ENCODE results near the gene ZNF516.

Gene ZNF516

GRCh38 chr18:76458522-76459311 lies 36.3 kb downstream of the ZNF516 start:
- Mint-ChIP-seq H3K36me3 (peaks cover 4% of the 10 kb centered on the region), H3K9me3 (no peaks in the 10 kb centered on the region), H3K4me3 (no peak overlapping the region), H3K4me1 (peaks cover 45% of the 10 kb centered on the region), H3K27me3 (no peaks in the 10 kb centered on the region), H3K27ac (no peak overlapping the region)

- Mint-ChIP-seq H3K27me3 (no peaks in the 10 kb centered on the region), H3K4me3 (no peak overlapping the region), H3K27ac (no peak overlapping the region), H3K4me1 (peaks cover 51% of the 10 kb centered on the region), H3K9me3 (no peaks in the 10 kb centered on the region), H3K36me3 (peaks cover 4% of the 10 kb centered on the region)
Measured at GRCh38 chr18:76457957-76458356, 37.1 kb downstream of the ZNF516 start.

- Mint-ChIP-seq H3K4me3 (no peak overlapping the region), H3K27me3 (no peaks in the 10 kb centered on the region), H3K9me3 (no peaks in the 10 kb centered on the region), H3K4me1 (peaks cover 55% of the 10 kb centered on the region), H3K36me3 (peaks cover 4% of the 10 kb centered on the region), H3K27ac (no peak overlapping the region)
Measured at GRCh38 chr18:76457475-76457874, 37.6 kb downstream of the ZNF516 start.

GRCh38 chr18:76456823-76457222 lies 38.2 kb downstream of the ZNF516 start:
- H3K4me1 Mint-ChIP-seq: peaks cover 62% of the 10 kb centered on the region
- H3K9me3 Mint-ChIP-seq: no peaks in the 10 kb centered on the region
- H3K36me3 Mint-ChIP-seq: no peaks in the 10 kb centered on the region
- H3K27me3 Mint-ChIP-seq: no peaks in the 10 kb centered on the region
- H3K27ac Mint-ChIP-seq: no peak overlapping the region
- no peak overlapping the region for H3K4me3 Mint-ChIP-seq

GRCh38 chr18:76456018-76456750 lies 38.9 kb downstream of the ZNF516 start:
- no peak overlapping the region for H3K4me3 Mint-ChIP-seq
- no peaks in the 10 kb centered on the region for H3K27me3 Mint-ChIP-seq
- H3K36me3 Mint-ChIP-seq: no peaks in the 10 kb centered on the region
- no peak overlapping the region for H3K27ac Mint-ChIP-seq
- no peaks in the 10 kb centered on the region for H3K9me3 Mint-ChIP-seq
- peaks cover 67% of the 10 kb centered on the region for H3K4me1 Mint-ChIP-seq

GRCh38 chr18:76455003-76455676 lies 39.9 kb downstream of the ZNF516 start:
- no peaks in the 10 kb centered on the region for H3K9me3 Mint-ChIP-seq
- no peaks in the 10 kb centered on the region for H3K27me3 Mint-ChIP-seq
- H3K4me3 Mint-ChIP-seq: no peak overlapping the region
- H3K27ac Mint-ChIP-seq: no peak overlapping the region
- no peaks in the 10 kb centered on the region for H3K36me3 Mint-ChIP-seq
- peaks cover 71% of the 10 kb centered on the region for H3K4me1 Mint-ChIP-seq

- Mint-ChIP-seq H3K36me3 (no peaks in the 10 kb centered on the region), H3K27ac (no peak overlapping the region), H3K27me3 (no peaks in the 10 kb centered on the region), H3K9me3 (no peaks in the 10 kb centered on the region), H3K4me3 (no peak overlapping the region), H3K4me1 (peaks cover 76% of the 10 kb centered on the region)
Measured at GRCh38 chr18:76454418-76454817, 40.6 kb downstream of the ZNF516 start.

- Mint-ChIP-seq H3K4me1 (peaks cover 81% of the 10 kb centered on the region), H3K9me3 (no peaks in the 10 kb centered on the region), H3K36me3 (no peaks in the 10 kb centered on the region), H3K27me3 (no peaks in the 10 kb centered on the region), H3K27ac (no peak overlapping the region), H3K4me3 (no peak overlapping the region)
Measured at GRCh38 chr18:76453932-76454331, 41.1 kb downstream of the ZNF516 start.

- Mint-ChIP-seq H3K4me1 (peaks cover 89% of the 10 kb centered on the region), H3K27ac (peak overlapping the region; percentile 24), H3K27me3 (no peaks in the 10 kb centered on the region), H3K36me3 (no peaks in the 10 kb centered on the region), H3K4me3 (peak overlapping the region; percentile 13), H3K9me3 (no peaks in the 10 kb centered on the region)
Measured at GRCh38 chr18:76453057-76453561, 41.9 kb downstream of the ZNF516 start.

GRCh38 chr18:76452357-76452756 lies 42.7 kb downstream of the ZNF516 start:
- Mint-ChIP-seq H3K27ac (peak overlapping the region; percentile 59), H3K27me3 (no peaks in the 10 kb centered on the region), H3K4me1 (peaks cover 89% of the 10 kb centered on the region), H3K9me3 (no peaks in the 10 kb centered on the region), H3K4me3 (peak overlapping the region; percentile 88), H3K36me3 (no peaks in the 10 kb centered on the region)

- Mint-ChIP-seq H3K36me3 (no peaks in the 10 kb centered on the region), H3K4me3 (peak overlapping the region; percentile 88), H3K27ac (peak overlapping the region; percentile 36), H3K4me1 (peaks cover 83% of the 10 kb centered on the region), H3K9me3 (no peaks in the 10 kb centered on the region), H3K27me3 (no peaks in the 10 kb centered on the region)
Measured at GRCh38 chr18:76451396-76452331, 43.4 kb downstream of the ZNF516 start.

- H3K4me3 Mint-ChIP-seq: peak overlapping the region; percentile 88
- H3K9me3 Mint-ChIP-seq: no peaks in the 10 kb centered on the region
Measured at GRCh38 chr18:76450452-76451395, 44.3 kb downstream of the ZNF516 start.

GRCh38 chr18:76449111-76449453 lies 46.0 kb downstream of the ZNF516 start:
- Mint-ChIP-seq H3K27me3 (no peaks in the 10 kb centered on the region), H3K9me3 (no peaks in the 10 kb centered on the region), H3K4me3 (peak overlapping the region; percentile 24), H3K36me3 (no peaks in the 10 kb centered on the region), H3K27ac (peak overlapping the region; percentile 82), H3K4me1 (peaks cover 76% of the 10 kb centered on the region)

More at GRCh38 chr18:76450452-76451395, 44.3 kb downstream of the ZNF516 start:
- Mint-ChIP-seq H3K27ac (peak overlapping the region; percentile 85), H3K27me3 (no peaks in the 10 kb centered on the region), H3K4me1 (peaks cover 81% of the 10 kb centered on the region), H3K36me3 (no peaks in the 10 kb centered on the region)

Measured in activated naive CD4-positive, alpha-beta T cell treated with anti-CD3 and anti-CD28 coated beads, Interleukin-2, amount 50 U/mL, for 24 hours (primary cell).